Psoas muscle (tissue), 8 donors: ENCODE data around the gene HCLS1. TPM values are rescaled to one million over a fixed set of nuclear protein-coding genes. Genes with fewer than 3 reads are reported as not detected.
"Not testable (repeated sequence)": the region's sequence is repeated elsewhere in the genome, so short reads cannot be mapped to it uniquely, and the experiment has no call there.

Source experiments
- ATAC-seq, 4 donors: fragments of 200-7000 bp; cut with Tn5 transposase; one replicate each; pipeline ENCODE4 v1.9.1; 2020; ENCODE audit warnings: moderate library complexity in 3 of 4, mild to moderate bottlenecking in 2 of 4
- DNase-seq, 2 donors: peaks; one replicate each; pipeline ENCODE4 v3.0.0-alpha.2; 2020
- H3K27ac ChIP-seq: fragments of 200-600 bp; one replicate; pipeline ENCODE4 v1.8.0; 2022
- H3K27me3 ChIP-seq, 3 donors: fragments of 200-600 bp in 1 of 3; one replicate each; pipeline versions ENCODE4 v1.6.1 to v1.8.0; 2013 to 2022; ENCODE audit warnings: low read length in 2 of 3, mild to moderate bottlenecking in 2 of 3, moderate library complexity in 1 of 3; ENCODE audit not compliant: insufficient read depth in 3 of 3
- H3K36me3 ChIP-seq, 2 donors: fragments of 200-600 bp in 1 of 2; one replicate each; pipeline versions ENCODE4 v1.6.1 to v1.8.0; 2013 to 2022; ENCODE audit warnings: low read depth in 1 of 2, mild to moderate bottlenecking in 1 of 2, moderate library complexity in 1 of 2; ENCODE audit not compliant: insufficient read depth in 1 of 2
- H3K4me1 ChIP-seq: fragments of 200-600 bp; one replicate; pipeline ENCODE4 v1.8.0; 2022
- H3K4me3 ChIP-seq: fragments of 200-600 bp; one replicate; pipeline ENCODE4 v1.8.0; 2022; ENCODE audit warnings: mild to moderate bottlenecking
- H3K9me3 ChIP-seq: fragments of 200-600 bp; one replicate; pipeline ENCODE4 v1.8.0; 2022
- WGBS, 3 donors: extraction: QIAGEN DNeasy Blood & Tissue Kit; methylation state at CpG; one replicate each; pipeline versions ENCODE4 v1.1.6 to v1.1.7; 2013; 5-methylcytosine and 5-hydroxymethylcytosine counted together
- intact Hi-C, 2 donors: fragments of 100-400 bp; cut with DNase I; formaldehyde crosslinking; loops; one replicate each; pipeline versions ENCODE4 v1.11.0 to v1.14.2; 2022
- polyA plus RNA-seq, 3 donors: library from polyadenylated mRNA; stranded (reverse); fragments of 200-250 nt; gene quantifications; one replicate each; pipeline ENCODE4 v1.2.3, GENCODE V29; 2013
- total RNA-seq, 4 donors: library from RNA; stranded (reverse); fragmentation: NEBNext Ultra II Directional in 2 of 4; extraction: Animal tissue kit (Norgen Biotek cat#: 25700) in 2 of 4; gene quantifications; one replicate each; pipeline versions ENCODE4 v1.2.1 to v1.2.4, GENCODE V29; 2021 to 2023
- TF ChIP-seq, protein P1 (sequence below): fragments of 200-600 bp; IDR thresholded peaks from one replicate; pipeline ENCODE4 v1.8.0; 2022; ENCODE audit warnings: antibody characterized with exemption
- donor health status: healthy with polysubstance abuse.
- donor health status: DM: no; HTN: no; CAD: no; lungs with moderate emphysema.
- donor health status: Bipolar disorder and iron deficiency.
- donor health status: healthy.
- donor health status: DM: yes; HTN: yes; CAD: no.
- donor health status: DM: no; HTN: no; CAD: no.
- donor health status: DM: no; HTN: no; CAD: no.
- donor health status: DM: yes; HTN: yes; CAD: no.

Gene HCLS1
- total and polyA plus RNA-seq, 7 donors, result 2.8 to 9.9 (median 6.9) TPM

- no peaks in the 10 kb centered on the region for H3K27me3 ChIP-seq
- H3K4me1 ChIP-seq, result peaks cover 44% of the 10 kb centered on the region
- no peak overlapping the region for H3K4me3 ChIP-seq
- H3K9me3 ChIP-seq, result no peaks in the 10 kb centered on the region
- ATAC-seq (no peak), DNase-seq (no peak)
- intact Hi-C loops, result loop anchor here in 1 of 2 donors (5.0 kb wide), 1 partner anchor 49 kb away; no protein-coding TSS in a partner anchor
- peak overlapping the region; percentile 94 for H3K27ac ChIP-seq
- WGBS, 3 donors, result 70 to 87% (median 79%) methylated on average over 2 of the region's 2 CpGs
- H3K36me3 ChIP-seq, result no peaks in the 10 kb centered on the region
- TF ChIP-seq, protein P1, sequence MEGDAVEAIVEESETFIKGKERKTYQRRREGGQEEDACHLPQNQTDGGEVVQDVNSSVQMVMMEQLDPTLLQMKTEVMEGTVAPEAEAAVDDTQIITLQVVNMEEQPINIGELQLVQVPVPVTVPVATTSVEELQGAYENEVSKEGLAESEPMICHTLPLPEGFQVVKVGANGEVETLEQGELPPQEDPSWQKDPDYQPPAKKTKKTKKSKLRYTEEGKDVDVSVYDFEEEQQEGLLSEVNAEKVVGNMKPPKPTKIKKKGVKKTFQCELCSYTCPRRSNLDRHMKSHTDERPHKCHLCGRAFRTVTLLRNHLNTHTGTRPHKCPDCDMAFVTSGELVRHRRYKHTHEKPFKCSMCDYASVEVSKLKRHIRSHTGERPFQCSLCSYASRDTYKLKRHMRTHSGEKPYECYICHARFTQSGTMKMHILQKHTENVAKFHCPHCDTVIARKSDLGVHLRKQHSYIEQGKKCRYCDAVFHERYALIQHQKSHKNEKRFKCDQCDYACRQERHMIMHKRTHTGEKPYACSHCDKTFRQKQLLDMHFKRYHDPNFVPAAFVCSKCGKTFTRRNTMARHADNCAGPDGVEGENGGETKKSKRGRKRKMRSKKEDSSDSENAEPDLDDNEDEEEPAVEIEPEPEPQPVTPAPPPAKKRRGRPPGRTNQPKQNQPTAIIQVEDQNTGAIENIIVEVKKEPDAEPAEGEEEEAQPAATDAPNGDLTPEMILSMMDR, result no peak
Observed at GRCh38 chr3:121598564-121598963, 62.1 kb downstream of the HCLS1 start.

DNA sequence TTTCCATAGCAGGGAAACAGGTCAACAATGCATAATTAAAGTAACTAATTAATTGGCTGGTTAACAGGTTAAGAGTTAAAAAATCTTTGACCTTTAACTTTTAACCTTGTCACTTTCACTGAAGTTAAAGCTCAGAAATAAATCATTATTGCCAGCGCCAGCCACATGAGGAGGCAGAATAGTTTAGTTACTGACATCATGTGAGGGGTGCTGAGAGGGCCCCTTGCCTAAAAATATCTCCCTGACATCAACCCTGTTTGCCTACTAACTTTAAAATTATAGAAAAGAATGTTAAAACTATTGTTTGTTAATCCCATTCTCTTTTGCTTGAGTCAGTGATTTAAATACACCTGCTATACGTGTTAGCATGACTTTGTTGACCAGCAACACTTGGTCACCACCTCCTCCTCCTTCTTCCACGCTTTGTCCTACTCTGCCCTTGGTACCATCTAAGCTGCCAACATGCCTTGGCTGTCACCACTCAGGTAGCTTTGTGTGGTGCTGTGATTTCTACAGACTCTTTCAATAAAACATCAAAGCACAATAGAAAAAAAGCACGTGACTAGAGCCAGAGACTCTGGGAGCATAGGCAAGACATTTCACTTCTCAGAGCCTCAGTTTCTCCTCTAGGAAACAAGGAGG is 64.8 kb downstream of the HCLS1 start:
- H3K4me3 ChIP-seq, result peak overlapping the region; percentile 63
- H3K36me3 ChIP-seq, result no peaks in the 10 kb centered on the region
- TF ChIP-seq, protein P1, result no peak
- 22 to 33% (median 27%) methylated on average over 4 of the region's 4 CpGs for WGBS, 3 donors
- H3K27me3 ChIP-seq, result no peaks in the 10 kb centered on the region
- H3K27ac ChIP-seq, result peak overlapping the region; percentile 94
- no peaks in the 10 kb centered on the region for H3K9me3 ChIP-seq
- ATAC-seq (peak; percentile 39 to 51 (median 46)), DNase-seq (no peak)
- H3K4me1 ChIP-seq, result peaks cover 33% of the 10 kb centered on the region
- intact Hi-C loops, result loop anchor here in 1 of 2 donors (5.0 kb wide), 1 partner anchor 51 kb away; no protein-coding TSS in a partner anchor

- no peaks in the 10 kb centered on the region for H3K9me3 ChIP-seq
- H3K36me3 ChIP-seq, result no peaks in the 10 kb centered on the region
- peak in 1 of 4 donors; percentile 17 for ATAC-seq
- H3K4me3 ChIP-seq, result peak overlapping the region; percentile 63
- TF ChIP-seq, protein P1, result no peak
- peak overlapping the region; percentile 94 for H3K27ac ChIP-seq
- WGBS, 3 donors, result 18 to 25% (median 21%) methylated on average over 2 of the region's 2 CpGs
- DNase-seq, result no peak
- peaks cover 22% of the 10 kb centered on the region for H3K4me1 ChIP-seq
- intact Hi-C loops, result loop anchor here in 1 of 2 donors (5.0 kb wide), 2 partner anchors 48 to 52 kb away; partner anchors contain the start of gene POLQ
- H3K27me3 ChIP-seq, result no peaks in the 10 kb centered on the region
Observed at GRCh38 chr3:121594850-121595249, 65.9 kb downstream of the HCLS1 start.

DNA sequence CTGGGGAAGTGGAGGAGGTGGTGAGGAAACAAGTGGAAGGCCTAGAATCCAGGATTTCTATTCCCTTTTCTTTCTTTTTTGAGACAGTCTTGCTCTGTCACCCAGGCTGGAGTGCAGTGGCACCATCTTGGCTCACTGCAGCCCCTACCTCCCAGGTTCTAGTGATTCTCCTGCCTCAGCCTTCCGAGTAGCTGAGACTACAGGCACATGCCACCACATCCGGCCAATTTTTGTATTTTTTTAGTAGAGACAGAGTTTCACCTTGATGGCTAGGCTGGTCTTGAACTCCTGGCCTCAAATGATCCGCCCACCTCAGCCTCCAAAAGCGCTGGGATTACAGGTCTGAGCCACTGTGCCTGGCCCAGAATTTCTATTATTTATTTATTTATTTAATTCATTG is 66.9 kb downstream of the HCLS1 start:
- WGBS, 3 donors, result 40 to 72% (median 48%) methylated on average over 4 of the region's 4 CpGs
- ATAC-seq, result peak in 1 of 4 donors; percentile 18
- H3K36me3 ChIP-seq, H3K9me3 ChIP-seq, DNase-seq, H3K27me3 ChIP-seq: not testable (repeated sequence)
- intact Hi-C loops, result loop anchor here in 1 of 2 donors (5.0 kb wide), 1 partner anchor 47 kb away; the partner anchor contains the start of gene POLQ
- H3K4me1 ChIP-seq, result peaks cover 22% of the 10 kb centered on the region
- H3K27ac ChIP-seq, result peak overlapping the region; percentile 94
- peak overlapping the region; percentile 63 for H3K4me3 ChIP-seq

GRCh38 chr3:121592856-121593702 is 67.6 kb downstream of the HCLS1 start, which contains the start of gene FBXO40:
TSS of gene FBXO40 (plus strand) at chr3:121593379. CDS start at chr3:121620576, 27,197 bp downstream.
- H3K4me1 ChIP-seq, result peaks cover 22% of the 10 kb centered on the region
- DNase-seq, result peak; percentile 31 to 78

More at GRCh38 chr3:121592856-121593702, 67.6 kb downstream of the HCLS1 start, which contains the start of gene FBXO40:
- peak within 1 kb of the TSS; percentile 63 for H3K4me3 ChIP-seq
- WGBS, 3 donors, result 15 to 20% (median 18%) methylated on average over 11 of the region's 11 CpGs
- intact Hi-C loops, result loop anchor here in 1 of 2 donors (5.0 kb wide), 1 partner anchor 46 kb away; the partner anchor contains the start of gene POLQ
- H3K36me3 ChIP-seq, result no peaks in the 10 kb centered on the region
- H3K27ac ChIP-seq, result peak within 1 kb of the TSS; percentile 94
- no peaks in the 10 kb centered on the region for H3K9me3 ChIP-seq
- no peaks in the 10 kb centered on the region for H3K27me3 ChIP-seq
- ATAC-seq, result peak; percentile 88 to 91 (median 88)
- TF ChIP-seq, protein P1, result no peak
